ENCODE measurements around the gene ZNF469.

DNA sequence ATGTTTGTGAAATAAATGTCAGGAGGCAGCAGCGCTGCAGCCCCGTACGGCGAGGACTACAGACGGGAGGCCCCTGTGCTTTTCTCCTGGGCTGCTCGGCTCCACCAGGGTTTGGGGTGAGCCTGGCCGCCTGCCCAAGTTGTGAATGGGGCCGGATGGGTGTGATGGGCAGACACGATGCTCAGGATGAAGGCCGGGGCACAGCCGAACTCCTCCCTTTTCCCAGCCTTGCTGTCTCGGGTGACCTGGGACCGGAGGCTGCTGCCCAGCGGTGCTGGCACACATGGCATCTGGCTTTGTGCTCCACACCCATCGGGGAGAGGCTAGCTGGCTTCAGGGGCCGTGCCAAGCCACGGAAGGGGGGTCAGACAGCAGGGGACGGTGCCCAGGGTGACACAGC lies 36.1 kb downstream of the ZNF469 start:
- TF ChIP-seq, protein P1, sequence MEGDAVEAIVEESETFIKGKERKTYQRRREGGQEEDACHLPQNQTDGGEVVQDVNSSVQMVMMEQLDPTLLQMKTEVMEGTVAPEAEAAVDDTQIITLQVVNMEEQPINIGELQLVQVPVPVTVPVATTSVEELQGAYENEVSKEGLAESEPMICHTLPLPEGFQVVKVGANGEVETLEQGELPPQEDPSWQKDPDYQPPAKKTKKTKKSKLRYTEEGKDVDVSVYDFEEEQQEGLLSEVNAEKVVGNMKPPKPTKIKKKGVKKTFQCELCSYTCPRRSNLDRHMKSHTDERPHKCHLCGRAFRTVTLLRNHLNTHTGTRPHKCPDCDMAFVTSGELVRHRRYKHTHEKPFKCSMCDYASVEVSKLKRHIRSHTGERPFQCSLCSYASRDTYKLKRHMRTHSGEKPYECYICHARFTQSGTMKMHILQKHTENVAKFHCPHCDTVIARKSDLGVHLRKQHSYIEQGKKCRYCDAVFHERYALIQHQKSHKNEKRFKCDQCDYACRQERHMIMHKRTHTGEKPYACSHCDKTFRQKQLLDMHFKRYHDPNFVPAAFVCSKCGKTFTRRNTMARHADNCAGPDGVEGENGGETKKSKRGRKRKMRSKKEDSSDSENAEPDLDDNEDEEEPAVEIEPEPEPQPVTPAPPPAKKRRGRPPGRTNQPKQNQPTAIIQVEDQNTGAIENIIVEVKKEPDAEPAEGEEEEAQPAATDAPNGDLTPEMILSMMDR (IDR thresholded peaks at IDR 0.05): no peak
- no peak for TF ChIP-seq POLR2A (IDR thresholded peaks at IDR 0.05)

Data from heart left ventricle (tissue), 13 donors.